HepG2 (cell line): ENCODE results near the gene ZFYVE27. TPM values are rescaled to one million over a fixed set of nuclear protein-coding genes. Genes with fewer than 3 reads are reported as not detected.

Experiments
- HMGXB4 ChIP-seq, 2 experiments: sonication (generic) in 1 of 2; formaldehyde crosslinking in 1 of 2; IDR thresholded peaks; 2 replicates each; pipeline versions ENCODE4 v1.4.0 to v1.6.1; 2018 to 2020; ENCODE audit warnings: missing genetic modification reagents in 2 of 2, borderline replicate concordance in 1 of 2, low read depth in 1 of 2, mild to moderate bottlenecking in 1 of 2, missing biosample characterization in 1 of 2
- KDM1A ChIP-seq: IDR thresholded peaks from 2 replicates; pipeline ENCODE4 v1.6.1; 2016; ENCODE audit warnings: missing compliant biosample characterization
- MXD1 ChIP-seq: sonication (generic); formaldehyde crosslinking; IDR thresholded peaks from 2 replicates; pipeline ENCODE4 v1.4.0; 2020; ENCODE audit warnings: mild to moderate bottlenecking, missing genetic modification reagents
- NFKB2 ChIP-seq: sonication (generic); formaldehyde crosslinking; IDR thresholded peaks from 2 replicates; pipeline ENCODE4 v1.4.0; 2020; ENCODE audit warnings: missing genetic modification reagents, borderline replicate concordance
- NONO ChIP-seq, 2 experiments: fragments of 450-650 bp in 1 of 2; sonication (generic) in 1 of 2; formaldehyde crosslinking in 1 of 2; IDR thresholded peaks in 1 of 2; conservative IDR thresholded peaks in 1 of 2; 2 replicates each; pipeline versions ENCODE4 v1.6.1 to v1.8.0; 2017 to 2022; ENCODE audit warnings: mild to moderate bottlenecking in 1 of 2, missing genetic modification reagents in 1 of 2, moderate library complexity in 1 of 2
- NR2F1 ChIP-seq, 2 experiments: fragments of 450-650 bp in 1 of 2; formaldehyde crosslinking in 1 of 2; IDR thresholded peaks; 2 replicates each; pipeline versions ENCODE4 v1.5.0 to v1.6.1; 2016 to 2020; ENCODE audit warnings: mild to moderate bottlenecking in 1 of 2, missing compliant biosample characterization in 1 of 2, missing genetic modification reagents in 1 of 2, moderate library complexity in 1 of 2
- SMAD3 ChIP-seq: sonication (generic); formaldehyde crosslinking; IDR thresholded peaks from 2 replicates; pipeline ENCODE4 v1.4.0; 2020; ENCODE audit warnings: missing genetic modification reagents
- ZNF468 ChIP-seq: sonication (generic); formaldehyde crosslinking; IDR thresholded peaks from 2 replicates; pipeline ENCODE4 v1.8.0; 2022; ENCODE audit warnings: mild to moderate bottlenecking, moderate library complexity, missing genetic modification reagents
- ZNF484 ChIP-seq: sonication (generic); formaldehyde crosslinking; IDR thresholded peaks from 2 replicates; pipeline ENCODE4 v1.5.1; 2020; ENCODE audit warnings: mild to moderate bottlenecking, low read depth, missing genetic modification reagents, borderline replicate concordance
- ZNF749 ChIP-seq: sonication (generic); formaldehyde crosslinking; IDR thresholded peaks from 2 replicates; pipeline ENCODE4 v1.8.0; 2022; ENCODE audit warnings: mild to moderate bottlenecking, missing genetic modification reagents, moderate library complexity, borderline replicate concordance
- polyA plus RNA-seq, 8 experiments: library from polyadenylated mRNA; depleted of rRNA in 3 of 8; stranded (reverse) in 7 of 8; unstranded in 1 of 8; fragments of >200 nt; fragmentation: Illumina TruSeq in 4 of 8; extraction: Trizol in 4 of 8; gene quantifications; 2 replicates each; pipeline versions ENCODE4 v1.2.1 to v1.2.3, GENCODE V29; 2011 to 2016; ENCODE audit warnings: low read depth in 4 of 8, missing spikeins in 1 of 8, mixed read lengths in 1 of 8; ENCODE audit not compliant: insufficient read depth in 1 of 8
- total RNA-seq, 5 experiments: library from RNA; depleted of rRNA; stranded (reverse); fragments of >200 nt; fragmentation: Illumina TruSeq; extraction: Trizol; gene quantifications; 2 replicates each; pipeline ENCODE4 v1.2.3, GENCODE V29; 2016; ENCODE audit warnings: low read depth in 1 of 5
- TF ChIP-seq, protein P1 (sequence below): sonication (generic); formaldehyde crosslinking; IDR thresholded peaks from 2 replicates; pipeline ENCODE4 v1.8.0; 2023; ENCODE audit warnings: mild to moderate bottlenecking, missing genetic modification reagents
- TF ChIP-seq, protein P2 (sequence below): sonication (generic); formaldehyde crosslinking; IDR thresholded peaks from 2 replicates; pipeline ENCODE4 v1.5.0; 2020; ENCODE audit warnings: mild to moderate bottlenecking, missing genetic modification reagents, moderate library complexity
- TF ChIP-seq, protein P3 (sequence below), 2 experiments: sonication (generic) in 1 of 2; formaldehyde crosslinking in 1 of 2; IDR thresholded peaks; 2 replicates each; pipeline versions ENCODE4 v1.4.0 to v1.6.1; 2016 to 2020; ENCODE audit warnings: borderline replicate concordance in 1 of 2, low read depth in 1 of 2, mild to moderate bottlenecking in 1 of 2, missing genetic modification reagents in 1 of 2
- TF ChIP-seq, protein P4 (sequence below): sonication (generic); formaldehyde crosslinking; conservative IDR thresholded peaks from 2 replicates; pipeline ENCODE4 v1.8.0; 2022; ENCODE audit warnings: mild to moderate bottlenecking, moderate library complexity, missing genetic modification reagents

Gene ZFYVE27
- total and polyA plus RNA-seq, 2 of the 13 experiments (the other 11 are each of a cell fraction or from before 2014, with no cell fraction given) = 19.7 to 20.5 TPM

- TF ChIP-seq MXD1 = peak; percentile 57; the same call in 1 of the 2 replicates
- TF ChIP-seq HMGXB4 (CRISPR knock-in tag; IDR thresholded peaks at IDR 0.05; ENCODE audit: borderline replicate concordance in 1 of 2, low read depth in 1 of 2) = no peak
- TF ChIP-seq, protein P1, sequence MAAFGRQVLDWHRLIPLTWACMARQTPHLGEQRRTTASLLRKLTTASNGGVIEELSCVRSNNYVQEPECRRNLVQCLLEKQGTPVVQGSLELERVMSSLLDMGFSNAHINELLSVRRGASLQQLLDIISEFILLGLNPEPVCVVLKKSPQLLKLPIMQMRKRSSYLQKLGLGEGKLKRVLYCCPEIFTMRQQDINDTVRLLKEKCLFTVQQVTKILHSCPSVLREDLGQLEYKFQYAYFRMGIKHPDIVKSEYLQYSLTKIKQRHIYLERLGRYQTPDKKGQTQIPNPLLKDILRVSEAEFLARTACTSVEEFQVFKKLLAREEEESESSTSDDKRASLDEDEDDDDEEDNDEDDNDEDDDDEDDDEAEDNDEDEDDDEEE (CRISPR knock-in tag) = no peak
- TF ChIP-seq KDM1A (CRISPR knock-in tag) = peak; percentile 55; the same call in 1 of the 2 replicates
- 0 out of 2 replicates have a peak, but pooled peaks have one; percentile 72 for TF ChIP-seq SMAD3 (CRISPR knock-in tag)
- no peak for TF ChIP-seq NONO (IDR thresholded peaks at IDR 0.05)
- 0 out of 2 replicates have a peak, but pooled peaks have one; percentile 41 for TF ChIP-seq NONO (CRISPR knock-in tag; conservative IDR thresholded peaks at IDR 0.05)
- no peak for TF ChIP-seq ZNF749 (CRISPR knock-in tag)
- TF ChIP-seq NR2F1 (CRISPR knock-in tag; IDR thresholded peaks at IDR 0.05) = peak; percentile 92 to 93
- TF ChIP-seq ZNF468 (CRISPR knock-in tag) = no peak
- TF ChIP-seq, protein P2, sequence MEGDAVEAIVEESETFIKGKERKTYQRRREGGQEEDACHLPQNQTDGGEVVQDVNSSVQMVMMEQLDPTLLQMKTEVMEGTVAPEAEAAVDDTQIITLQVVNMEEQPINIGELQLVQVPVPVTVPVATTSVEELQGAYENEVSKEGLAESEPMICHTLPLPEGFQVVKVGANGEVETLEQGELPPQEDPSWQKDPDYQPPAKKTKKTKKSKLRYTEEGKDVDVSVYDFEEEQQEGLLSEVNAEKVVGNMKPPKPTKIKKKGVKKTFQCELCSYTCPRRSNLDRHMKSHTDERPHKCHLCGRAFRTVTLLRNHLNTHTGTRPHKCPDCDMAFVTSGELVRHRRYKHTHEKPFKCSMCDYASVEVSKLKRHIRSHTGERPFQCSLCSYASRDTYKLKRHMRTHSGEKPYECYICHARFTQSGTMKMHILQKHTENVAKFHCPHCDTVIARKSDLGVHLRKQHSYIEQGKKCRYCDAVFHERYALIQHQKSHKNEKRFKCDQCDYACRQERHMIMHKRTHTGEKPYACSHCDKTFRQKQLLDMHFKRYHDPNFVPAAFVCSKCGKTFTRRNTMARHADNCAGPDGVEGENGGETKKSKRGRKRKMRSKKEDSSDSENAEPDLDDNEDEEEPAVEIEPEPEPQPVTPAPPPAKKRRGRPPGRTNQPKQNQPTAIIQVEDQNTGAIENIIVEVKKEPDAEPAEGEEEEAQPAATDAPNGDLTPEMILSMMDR (CRISPR knock-in tag) = peak; percentile 46
- TF ChIP-seq ZNF484 (CRISPR knock-in tag) = no peak
- TF ChIP-seq, protein P3, sequence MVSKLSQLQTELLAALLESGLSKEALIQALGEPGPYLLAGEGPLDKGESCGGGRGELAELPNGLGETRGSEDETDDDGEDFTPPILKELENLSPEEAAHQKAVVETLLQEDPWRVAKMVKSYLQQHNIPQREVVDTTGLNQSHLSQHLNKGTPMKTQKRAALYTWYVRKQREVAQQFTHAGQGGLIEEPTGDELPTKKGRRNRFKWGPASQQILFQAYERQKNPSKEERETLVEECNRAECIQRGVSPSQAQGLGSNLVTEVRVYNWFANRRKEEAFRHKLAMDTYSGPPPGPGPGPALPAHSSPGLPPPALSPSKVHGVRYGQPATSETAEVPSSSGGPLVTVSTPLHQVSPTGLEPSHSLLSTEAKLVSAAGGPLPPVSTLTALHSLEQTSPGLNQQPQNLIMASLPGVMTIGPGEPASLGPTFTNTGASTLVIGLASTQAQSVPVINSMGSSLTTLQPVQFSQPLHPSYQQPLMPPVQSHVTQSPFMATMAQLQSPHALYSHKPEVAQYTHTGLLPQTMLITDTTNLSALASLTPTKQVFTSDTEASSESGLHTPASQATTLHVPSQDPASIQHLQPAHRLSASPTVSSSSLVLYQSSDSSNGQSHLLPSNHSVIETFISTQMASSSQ (IDR thresholded peaks at IDR 0.05; ENCODE audit: low read depth) = no peak
- TF ChIP-seq, protein P3 (CRISPR knock-in tag; IDR thresholded peaks at IDR 0.05; ENCODE audit: borderline replicate concordance) = no peak
- TF ChIP-seq, protein P4, sequence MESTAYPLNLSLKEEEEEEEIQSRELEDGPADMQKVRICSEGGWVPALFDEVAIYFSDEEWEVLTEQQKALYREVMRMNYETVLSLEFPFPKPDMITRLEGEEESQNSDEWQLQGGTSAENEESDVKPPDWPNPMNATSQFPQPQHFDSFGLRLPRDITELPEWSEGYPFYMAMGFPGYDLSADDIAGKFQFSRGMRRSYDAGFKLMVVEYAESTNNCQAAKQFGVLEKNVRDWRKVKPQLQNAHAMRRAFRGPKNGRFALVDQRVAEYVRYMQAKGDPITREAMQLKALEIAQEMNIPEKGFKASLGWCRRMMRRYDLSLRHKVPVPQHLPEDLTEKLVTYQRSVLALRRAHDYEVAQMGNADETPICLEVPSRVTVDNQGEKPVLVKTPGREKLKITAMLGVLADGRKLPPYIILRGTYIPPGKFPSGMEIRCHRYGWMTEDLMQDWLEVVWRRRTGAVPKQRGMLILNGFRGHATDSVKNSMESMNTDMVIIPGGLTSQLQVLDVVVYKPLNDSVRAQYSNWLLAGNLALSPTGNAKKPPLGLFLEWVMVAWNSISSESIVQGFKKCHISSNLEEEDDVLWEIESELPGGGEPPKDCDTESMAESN (CRISPR knock-in tag) = no peak
- TF ChIP-seq NFKB2 = peak; percentile 60; the same call in 1 of the 2 replicates
Observed at GRCh38 chr10:97707134-97707861, 29.6 kb upstream of the ZFYVE27 start (continued).
